NB4 (cell line): Measurements from ENCODE around the gene NOA1.

ENCODE experiments used
- CTCF ChIP-seq: IDR thresholded peaks from one replicate; pipeline ENCODE4 v1.5.1; 2012; ENCODE audit warnings: low read depth, low read length
- MAX ChIP-seq: IDR thresholded peaks from 2 replicates; pipeline ENCODE4 v1.6.1; 2011; ENCODE audit warnings: low read depth, low read length

DNA sequence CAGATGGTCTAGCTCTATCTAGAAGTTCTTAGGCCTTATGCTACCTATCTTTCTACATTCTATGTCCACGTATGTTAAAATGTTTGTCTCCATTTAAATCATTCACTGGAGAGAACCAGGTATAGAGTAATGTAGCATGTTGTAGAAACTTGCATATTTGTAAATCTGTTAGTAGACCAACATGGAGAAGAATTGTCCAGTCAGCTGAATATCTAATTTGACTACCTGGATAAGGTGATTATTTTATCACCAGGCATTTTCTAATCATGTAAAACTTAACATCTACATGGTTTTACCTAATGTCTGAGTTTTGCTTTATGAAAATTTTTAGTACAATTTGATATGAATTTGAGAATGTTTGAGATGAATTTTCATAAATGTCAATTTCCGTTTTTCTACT, 50.2 kb downstream of the NOA1 start:
- TF ChIP-seq MAX (no peak), CTCF (no peak)
